GM12864 (cell line): ENCODE data around the gene HELT.

ENCODE experiments used
- DNase-seq: peaks from one replicate; pipeline ENCODE4 v3.0.0-alpha.2; 2011; ENCODE audit warnings: low read depth
- H3K4me3 ChIP-seq: 2 replicates; pipeline ENCODE4 v1.5.1; 2011; ENCODE audit warnings: mild to moderate bottlenecking, low read depth, low read length, control low read depth
- CTCF ChIP-seq: IDR thresholded peaks from 2 replicates; pipeline ENCODE4 v1.5.1; 2011; ENCODE audit warnings: low read depth, mild to moderate bottlenecking, moderate library complexity, low read length, control low read depth, inconsistent platforms; ENCODE audit errors: missing control alignments

The HELT gene

DNA sequence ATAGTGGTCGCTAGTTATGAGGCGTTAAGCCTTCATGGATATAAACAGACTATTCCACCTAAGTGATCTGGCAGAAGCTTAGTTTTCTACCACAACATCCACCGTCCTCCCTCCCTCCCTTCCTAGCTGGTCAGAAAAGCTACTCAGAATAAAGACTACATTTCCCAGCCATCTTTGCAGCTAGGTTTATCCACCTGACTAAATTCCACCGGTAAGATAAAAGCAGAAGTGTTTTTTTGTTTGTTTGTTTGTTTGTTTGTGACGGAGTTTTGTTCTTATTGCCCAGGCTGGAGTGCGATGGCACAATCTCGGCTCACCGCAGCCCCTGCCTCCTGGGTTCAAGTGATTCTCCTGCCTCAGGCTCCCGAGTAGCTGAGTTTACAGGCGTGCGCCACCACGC is 44.3 kb downstream of the HELT start:
- no peak for DNase-seq
- H3K4me3 ChIP-seq = no peak overlapping the region
- TF ChIP-seq CTCF = no peak

GRCh38 chr4:185066179-185066578 is 47.9 kb downstream of the HELT start:
- no peak for TF ChIP-seq CTCF
- no peak overlapping the region for H3K4me3 ChIP-seq
- no peak for DNase-seq

GRCh38 chr4:185068837-185069236 is 50.5 kb downstream of the HELT start:
- no peak overlapping the region for H3K4me3 ChIP-seq
- no peak for TF ChIP-seq CTCF
- DNase-seq = no peak
